H9 (cell line): Measurements from ENCODE around the gene LRP1B. TPM values are rescaled to one million over a fixed set of nuclear protein-coding genes. Genes with fewer than 3 reads are reported as not detected.

Source experiments
- DNase-seq: peaks from one replicate; pipeline ENCODE4 v3.0.0-alpha.2; 2017
- H2AFZ ChIP-seq: one replicate; pipeline ENCODE4 v1.6.1; 2013; ENCODE audit warnings: mild to moderate bottlenecking, low read length, control low read depth, moderate library complexity
- H2AK5ac ChIP-seq: 2 replicates; pipeline ENCODE4 v1.6.1; 2013; ENCODE audit warnings: low read length, control low read depth, mixed read lengths; ENCODE audit not compliant: insufficient read length
- H2BK120ac ChIP-seq: one replicate; pipeline ENCODE4 v1.6.1; 2013; ENCODE audit warnings: low read depth, mild to moderate bottlenecking, low read length, control low read depth, inconsistent platforms; ENCODE audit not compliant: poor library complexity, severe bottlenecking
- H2BK12ac ChIP-seq: 2 replicates; pipeline ENCODE4 v1.6.1; 2013; ENCODE audit warnings: low read length, control low read depth, mixed read lengths, low read depth; ENCODE audit not compliant: insufficient read length
- H2BK15ac ChIP-seq: 2 replicates; pipeline ENCODE4 v1.6.1; 2013; ENCODE audit warnings: low read depth, low read length, control low read depth
- H2BK20ac ChIP-seq: one replicate; pipeline ENCODE4 v1.6.1; 2013; ENCODE audit warnings: low read depth, mild to moderate bottlenecking, low read length, control low read depth, inconsistent platforms; ENCODE audit not compliant: poor library complexity, severe bottlenecking
- H2BK5ac ChIP-seq: 2 replicates; pipeline ENCODE4 v1.6.1; 2013; ENCODE audit warnings: low read length, control low read depth, mixed read lengths; ENCODE audit not compliant: insufficient read length
- H3K14ac ChIP-seq: 2 replicates; pipeline ENCODE4 v1.6.1; 2013; ENCODE audit warnings: low read length, control low read depth; ENCODE audit not compliant: insufficient read depth
- H3K18ac ChIP-seq: 2 replicates; pipeline ENCODE4 v1.6.1; 2013; ENCODE audit warnings: low read depth, mild to moderate bottlenecking, mixed read lengths, low read length, control low read depth; ENCODE audit not compliant: insufficient read length
- H3K23ac ChIP-seq: 2 replicates; pipeline ENCODE4 v1.6.1; 2013; ENCODE audit warnings: low read length, control low read depth, mixed read lengths, low read depth; ENCODE audit not compliant: insufficient read length
- H3K23me2 ChIP-seq: 2 replicates; pipeline ENCODE4 v1.6.1; 2013; ENCODE audit warnings: low read depth, mild to moderate bottlenecking, mixed read lengths, low read length, control low read depth; ENCODE audit not compliant: insufficient read length, poor library complexity, severe bottlenecking
- H3K27ac ChIP-seq: 2 replicates; pipeline ENCODE4 v1.5.1; 2013; ENCODE audit warnings: low read length, control low read depth, mixed read lengths, low read depth; ENCODE audit not compliant: insufficient read length
- H3K27me3 ChIP-seq: 2 replicates; pipeline ENCODE4 v1.6.1; 2013; ENCODE audit warnings: low read length, control low read depth, inconsistent platforms; ENCODE audit not compliant: insufficient read depth
- H3K4ac ChIP-seq: 2 replicates; pipeline ENCODE4 v1.6.1; 2013; ENCODE audit warnings: low read depth, mild to moderate bottlenecking, control low read depth, inconsistent platforms, low read length, moderate library complexity
- H3K4me1 ChIP-seq: 2 replicates; pipeline ENCODE4 v1.6.1; 2013; ENCODE audit warnings: low read length, control low read depth, inconsistent platforms; ENCODE audit not compliant: insufficient read depth
- H3K4me2 ChIP-seq: 2 replicates; pipeline ENCODE4 v1.6.1; 2013; ENCODE audit warnings: low read length, control low read depth, mixed read lengths; ENCODE audit not compliant: insufficient read length, insufficient read depth
- H3K56ac ChIP-seq: 2 replicates; pipeline ENCODE4 v1.6.1; 2013; ENCODE audit warnings: low read depth, mild to moderate bottlenecking, mixed read lengths, low read length, control low read depth; ENCODE audit not compliant: insufficient read length
- H3K79me1 ChIP-seq: 2 replicates; pipeline ENCODE4 v1.6.1; 2013; ENCODE audit warnings: low read depth, mild to moderate bottlenecking, moderate library complexity, low read length, control low read depth, inconsistent platforms; ENCODE audit not compliant: insufficient read depth, poor library complexity, severe bottlenecking
- H3K79me2 ChIP-seq: 2 replicates; pipeline ENCODE4 v1.6.1; 2013; ENCODE audit warnings: low read length, control low read depth, inconsistent platforms; ENCODE audit not compliant: insufficient read depth
- H3K9ac ChIP-seq: 2 replicates; pipeline ENCODE4 v1.6.1; 2013; ENCODE audit warnings: low read length, control low read depth, mixed read lengths; ENCODE audit not compliant: insufficient read length; ENCODE audit errors: extremely low read depth
- H3K9me3 ChIP-seq: one replicate; pipeline ENCODE4 v1.6.1; 2013; ENCODE audit warnings: low read depth, low read length, inconsistent platforms; ENCODE audit not compliant: control insufficient read depth
- H3T11ph ChIP-seq: one replicate; pipeline ENCODE4 v1.6.1; 2013; ENCODE audit warnings: mild to moderate bottlenecking, low read length, control low read depth, inconsistent platforms
- H4K20me1 ChIP-seq: one replicate; pipeline ENCODE4 v1.6.1; 2013; ENCODE audit not compliant: control insufficient read depth, insufficient read length, insufficient read depth
- H4K5ac ChIP-seq: 2 replicates; pipeline ENCODE4 v1.6.1; 2013; ENCODE audit warnings: low read depth, mild to moderate bottlenecking, mixed read lengths, low read length, control low read depth; ENCODE audit not compliant: insufficient read length
- H4K8ac ChIP-seq: replicated peaks from 2 replicates; pipeline ENCODE4 v1.6.1; 2013; ENCODE audit warnings: low read length, control low read depth, mixed read lengths, low read depth; ENCODE audit not compliant: insufficient read length
- H4K91ac ChIP-seq: 2 replicates; pipeline ENCODE4 v1.6.1; 2013; ENCODE audit warnings: low read depth, mild to moderate bottlenecking, moderate library complexity, mixed read lengths, low read length, control low read depth; ENCODE audit not compliant: insufficient read length
- H3K27ac Mint-ChIP-seq, 3 experiments: 2 replicates in 2 of 3; 3 replicates in 1 of 3; pipeline ENCODE4 v1.8.0; 2020 to 2021; ENCODE audit warnings: mixed read lengths in 3 of 3, mild to moderate bottlenecking in 1 of 3, moderate library complexity in 1 of 3
- H3K27me3 Mint-ChIP-seq: 2 replicates; pipeline ENCODE4 v1.8.0; 2021; ENCODE audit warnings: low read depth, mild to moderate bottlenecking, moderate library complexity, mixed read lengths
- H3K36me3 Mint-ChIP-seq, 3 experiments: 2 replicates in 2 of 3; 3 replicates in 1 of 3; pipeline ENCODE4 v1.8.0; 2020 to 2021; ENCODE audit warnings: low read depth in 3 of 3, mixed read lengths in 3 of 3; ENCODE audit not compliant: insufficient read depth in 1 of 3
- H3K4me1 Mint-ChIP-seq, 2 experiments: 2 replicates each; pipeline ENCODE4 v1.8.0; 2020; ENCODE audit warnings: mixed read lengths in 2 of 2
- H3K4me3 Mint-ChIP-seq, 2 experiments: 2 replicates in 1 of 2; 3 replicates in 1 of 2; pipeline ENCODE4 v1.8.0; 2020 to 2021; ENCODE audit warnings: mild to moderate bottlenecking in 2 of 2, mixed read lengths in 2 of 2, moderate library complexity in 1 of 2
- H3K9me3 Mint-ChIP-seq, 2 experiments: 2 replicates in 1 of 2; 3 replicates in 1 of 2; pipeline ENCODE4 v1.8.0; 2020; ENCODE audit warnings: mild to moderate bottlenecking in 2 of 2, mixed read lengths in 2 of 2, moderate library complexity in 1 of 2
- total RNA-seq: library from RNA; stranded (reverse); gene quantifications from 2 replicates; pipeline ENCODE4 v1.2.1, GENCODE V29; 2021
- TF ChIP-seq, protein P1 (sequence below): fragments of 200-600 bp; sonication (generic); conservative IDR thresholded peaks from 3 replicates; pipeline ENCODE4 v1.8.0; 2021; ENCODE audit warnings: antibody characterized with exemption, mild to moderate bottlenecking

The LRP1B gene
- total RNA-seq, 1 experiment from 2014 or later: not detected

GRCh38 chr2:140998017-140998416 lies 1132.8 kb downstream of the LRP1B start:
- H4K8ac ChIP-seq: no peak overlapping the region
- no peak overlapping the region for H3K27ac ChIP-seq
- H4K20me1 ChIP-seq: no peaks in the 10 kb centered on the region
- H3K56ac ChIP-seq: no peak overlapping the region
- H3K36me3 Mint-ChIP-seq: no peaks in the 10 kb centered on the region
- H2BK120ac ChIP-seq: no peak overlapping the region
- no peak overlapping the region for H3K14ac ChIP-seq
- no peak overlapping the region for H3K23ac ChIP-seq
- no peak overlapping the region for H4K5ac ChIP-seq
- H3K9me3 ChIP-seq: no peaks in the 10 kb centered on the region
- H3K4me3 Mint-ChIP-seq: no peak overlapping the region
- peaks cover 18 to 22% of the 10 kb centered on the region in 2 experiments for H3K4me1 Mint-ChIP-seq
- no peak overlapping the region for H2BK15ac ChIP-seq
- no peaks in the 10 kb centered on the region for H3K79me1 ChIP-seq
- no peak overlapping the region for H2AFZ ChIP-seq
- H2BK12ac ChIP-seq: no peak overlapping the region
- no peak for DNase-seq
- H3K9ac ChIP-seq: no peak overlapping the region
- H3K18ac ChIP-seq: no peak overlapping the region
- no peaks in the 10 kb centered on the region for H3K27me3 ChIP-seq
- no peak overlapping the region for H2BK20ac ChIP-seq
- no peak overlapping the region for H4K91ac ChIP-seq
- no peak overlapping the region for H3K4me2 ChIP-seq
- H3K23me2 ChIP-seq: no peaks in the 10 kb centered on the region
- no peak overlapping the region for H3T11ph ChIP-seq
- H3K4me1 ChIP-seq: no peaks in the 10 kb centered on the region; the same call in 1 of the 2 replicates
- H2AK5ac ChIP-seq: no peak overlapping the region
- no peak overlapping the region for H2BK5ac ChIP-seq
- no peaks in the 10 kb centered on the region for H3K9me3 Mint-ChIP-seq
- H3K79me2 ChIP-seq: no peaks in the 10 kb centered on the region
- H3K27me3 Mint-ChIP-seq: no peaks in the 10 kb centered on the region
- no peak overlapping the region for H3K27ac Mint-ChIP-seq
- TF ChIP-seq, protein P1, sequence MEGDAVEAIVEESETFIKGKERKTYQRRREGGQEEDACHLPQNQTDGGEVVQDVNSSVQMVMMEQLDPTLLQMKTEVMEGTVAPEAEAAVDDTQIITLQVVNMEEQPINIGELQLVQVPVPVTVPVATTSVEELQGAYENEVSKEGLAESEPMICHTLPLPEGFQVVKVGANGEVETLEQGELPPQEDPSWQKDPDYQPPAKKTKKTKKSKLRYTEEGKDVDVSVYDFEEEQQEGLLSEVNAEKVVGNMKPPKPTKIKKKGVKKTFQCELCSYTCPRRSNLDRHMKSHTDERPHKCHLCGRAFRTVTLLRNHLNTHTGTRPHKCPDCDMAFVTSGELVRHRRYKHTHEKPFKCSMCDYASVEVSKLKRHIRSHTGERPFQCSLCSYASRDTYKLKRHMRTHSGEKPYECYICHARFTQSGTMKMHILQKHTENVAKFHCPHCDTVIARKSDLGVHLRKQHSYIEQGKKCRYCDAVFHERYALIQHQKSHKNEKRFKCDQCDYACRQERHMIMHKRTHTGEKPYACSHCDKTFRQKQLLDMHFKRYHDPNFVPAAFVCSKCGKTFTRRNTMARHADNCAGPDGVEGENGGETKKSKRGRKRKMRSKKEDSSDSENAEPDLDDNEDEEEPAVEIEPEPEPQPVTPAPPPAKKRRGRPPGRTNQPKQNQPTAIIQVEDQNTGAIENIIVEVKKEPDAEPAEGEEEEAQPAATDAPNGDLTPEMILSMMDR: no peak
- no peak overlapping the region for H3K4ac ChIP-seq
